HepG2 (cell line): ENCODE data around the gene VSIG10L.

Source experiments
- CTCF ChIP-seq: sonication (generic); formaldehyde crosslinking; IDR thresholded peaks from 2 replicates; pipeline ENCODE4 v1.5.0; 2020; ENCODE audit warnings: mild to moderate bottlenecking, missing genetic modification reagents, moderate library complexity
- FOXA1 ChIP-seq, 2 experiments: fragments of 450-650 bp in 1 of 2; sonication (generic) in 1 of 2; formaldehyde crosslinking in 1 of 2; IDR thresholded peaks; 2 replicates each; pipeline versions ENCODE4 v1.4.0 to v1.6.1; 2016 to 2020; ENCODE audit warnings: missing genetic modification reagents in 1 of 2
- NONO ChIP-seq, 2 experiments: fragments of 450-650 bp in 1 of 2; sonication (generic) in 1 of 2; formaldehyde crosslinking in 1 of 2; IDR thresholded peaks in 1 of 2; conservative IDR thresholded peaks in 1 of 2; 2 replicates each; pipeline versions ENCODE4 v1.6.1 to v1.8.0; 2017 to 2022; ENCODE audit warnings: mild to moderate bottlenecking in 1 of 2, missing genetic modification reagents in 1 of 2, moderate library complexity in 1 of 2
- SMC3 ChIP-seq: IDR thresholded peaks from 2 replicates; pipeline ENCODE4 v1.6.1; 2011; ENCODE audit warnings: low read length, improper control_type of control experiment
- ZNF816 ChIP-seq: sonication (generic); formaldehyde crosslinking; IDR thresholded peaks from 2 replicates; pipeline ENCODE4 v1.8.0; 2022; ENCODE audit warnings: missing genetic modification reagents, mild to moderate bottlenecking, borderline replicate concordance

- TF ChIP-seq ZNF816: no peak
- TF ChIP-seq FOXA1 (IDR thresholded peaks at IDR 0.05): no peak
- TF ChIP-seq FOXA1 (CRISPR knock-in tag; IDR thresholded peaks at IDR 0.05): peak; percentile 49
- TF ChIP-seq CTCF: peak; percentile 14; the same call in 1 of the 2 replicates
- no peak for TF ChIP-seq NONO (IDR thresholded peaks at IDR 0.05)
- no peak for TF ChIP-seq NONO (CRISPR knock-in tag; conservative IDR thresholded peaks at IDR 0.05)
- TF ChIP-seq SMC3: no peak
Observed at GRCh38 chr19:51387924-51388389, 46.0 kb upstream of the VSIG10L start, which contains the start of gene LIM2.
